HepG2 (cell line): ENCODE data around the gene RNU1-1. TPM values are rescaled to one million over a fixed set of nuclear protein-coding genes. Genes with fewer than 3 reads are reported as not detected.
A peak's percentile ranks its signal among the peaks of the same experiment; 100 is the strongest.

Source experiments
- ADNP ChIP-seq: sonication (generic); formaldehyde crosslinking; IDR thresholded peaks from 2 replicates; pipeline ENCODE4 v1.4.0; 2020; ENCODE audit warnings: missing genetic modification reagents
- ARNT2 ChIP-seq: sonication (generic); formaldehyde crosslinking; IDR thresholded peaks from 2 replicates; pipeline ENCODE4 v1.8.0; 2022; ENCODE audit warnings: mild to moderate bottlenecking, low read depth, missing genetic modification reagents, moderate library complexity
- CREM ChIP-seq, 2 experiments: sonication (generic) in 1 of 2; formaldehyde crosslinking in 1 of 2; IDR thresholded peaks; 2 replicates each; pipeline versions ENCODE4 v1.4.0 to v1.6.1; 2016 to 2020; ENCODE audit warnings: antibody characterized with exemption in 1 of 2, mild to moderate bottlenecking in 1 of 2, missing genetic modification reagents in 1 of 2
- MEIS2 ChIP-seq: sonication (generic); formaldehyde crosslinking; IDR thresholded peaks from 2 replicates; pipeline ENCODE4 v1.9.0; 2021; ENCODE audit warnings: mild to moderate bottlenecking, missing genetic modification reagents
- POLR2G ChIP-seq: fragments of 200-400 bp; formaldehyde crosslinking; IDR thresholded peaks from 2 replicates; pipeline ENCODE4 v1.6.1; 2018; ENCODE audit warnings: mild to moderate bottlenecking, low read depth, low read length, moderate library complexity
- RNF219 ChIP-seq: sonication (generic); formaldehyde crosslinking; IDR thresholded peaks from 2 replicates; pipeline ENCODE4 v1.5.0; 2020; ENCODE audit warnings: mild to moderate bottlenecking, missing genetic modification reagents
- SOX6 ChIP-seq, 2 experiments: fragments of 450-650 bp in 1 of 2; sonication (generic) in 1 of 2; formaldehyde crosslinking in 1 of 2; IDR thresholded peaks; 2 replicates each; pipeline versions ENCODE4 v1.4.0 to v1.6.1; 2017 to 2020; ENCODE audit warnings: antibody characterized with exemption in 1 of 2, mild to moderate bottlenecking in 1 of 2, missing genetic modification reagents in 1 of 2
- SP1 ChIP-seq, 2 experiments: fragments of 450-650 bp in 1 of 2; sonication (generic) in 1 of 2; formaldehyde crosslinking in 1 of 2; IDR thresholded peaks; 2 replicates each; pipeline versions ENCODE4 v1.4.0 to v1.6.1; 2016 to 2020; ENCODE audit warnings: missing genetic modification reagents in 1 of 2
- THAP11 ChIP-seq: IDR thresholded peaks from 2 replicates; pipeline ENCODE4 v1.6.1; 2016; ENCODE audit warnings: missing biosample characterization, missing genetic modification reagents
- YEATS4 ChIP-seq: sonication (generic); formaldehyde crosslinking; IDR thresholded peaks from 2 replicates; pipeline ENCODE4 v1.4.0; 2020; ENCODE audit warnings: missing genetic modification reagents, borderline replicate concordance
- ZMYM4 ChIP-seq: sonication (generic); formaldehyde crosslinking; IDR thresholded peaks from 2 replicates; pipeline ENCODE4 v1.8.1; 2023; ENCODE audit warnings: mild to moderate bottlenecking, missing genetic modification reagents
- ZNF33A ChIP-seq: sonication (generic); formaldehyde crosslinking; IDR thresholded peaks from 2 replicates; pipeline ENCODE4 v1.5.1; 2020; ENCODE audit warnings: missing genetic modification reagents, mild to moderate bottlenecking, moderate library complexity, borderline replicate concordance
- ZNF33B ChIP-seq: sonication (generic); formaldehyde crosslinking; IDR thresholded peaks from 2 replicates; pipeline ENCODE4 v1.5.1; 2020; ENCODE audit warnings: mild to moderate bottlenecking, missing genetic modification reagents
- ZNF557 ChIP-seq: sonication (generic); formaldehyde crosslinking; IDR thresholded peaks from 2 replicates; pipeline ENCODE4 v1.4.0; 2020; ENCODE audit warnings: missing genetic modification reagents
- ZNF652 ChIP-seq: IDR thresholded peaks from 2 replicates; pipeline ENCODE4 v1.6.1; 2016; ENCODE audit warnings: low read depth, borderline replicate concordance
- polyA plus RNA-seq, 8 experiments: library from polyadenylated mRNA; depleted of rRNA in 3 of 8; stranded (reverse) in 7 of 8; unstranded in 1 of 8; fragments of >200 nt; fragmentation: Illumina TruSeq in 4 of 8; extraction: Trizol in 4 of 8; gene quantifications; 2 replicates each; pipeline versions ENCODE4 v1.2.1 to v1.2.3, GENCODE V29; 2011 to 2016; ENCODE audit warnings: low read depth in 4 of 8, missing spikeins in 1 of 8, mixed read lengths in 1 of 8; ENCODE audit not compliant: insufficient read depth in 1 of 8
- total RNA-seq, 5 experiments: library from RNA; depleted of rRNA; stranded (reverse); fragments of >200 nt; fragmentation: Illumina TruSeq; extraction: Trizol; gene quantifications; 2 replicates each; pipeline ENCODE4 v1.2.3, GENCODE V29; 2016; ENCODE audit warnings: low read depth in 1 of 5
- TF ChIP-seq, protein P1 (sequence below): sonication (generic); formaldehyde crosslinking; IDR thresholded peaks from 2 replicates; pipeline ENCODE4 v1.5.0; 2020; ENCODE audit warnings: missing genetic modification reagents
- TF ChIP-seq, protein P2 (sequence below): sonication (generic); formaldehyde crosslinking; IDR thresholded peaks from 2 replicates; pipeline ENCODE4 v1.8.1; 2023; ENCODE audit warnings: mild to moderate bottlenecking, inconsistent platforms, moderate library complexity, missing genetic modification reagents, borderline replicate concordance
- TF ChIP-seq, protein P3 (sequence below): sonication (generic); formaldehyde crosslinking; IDR thresholded peaks from 2 replicates; pipeline ENCODE4 v1.8.0; 2022; ENCODE audit warnings: low read depth, missing genetic modification reagents
- TF ChIP-seq, protein P4 (sequence below): sonication (generic); formaldehyde crosslinking; IDR thresholded peaks from 2 replicates; pipeline ENCODE4 v1.4.0; 2020; ENCODE audit warnings: mild to moderate bottlenecking, missing genetic modification reagents

Gene RNU1-1
- total and polyA plus RNA-seq, 2 of the 13 experiments (the other 11 are each of a cell fraction or from before 2014, with no cell fraction given): under 0.01 to 11,018 TPM

- TF ChIP-seq, protein P1, sequence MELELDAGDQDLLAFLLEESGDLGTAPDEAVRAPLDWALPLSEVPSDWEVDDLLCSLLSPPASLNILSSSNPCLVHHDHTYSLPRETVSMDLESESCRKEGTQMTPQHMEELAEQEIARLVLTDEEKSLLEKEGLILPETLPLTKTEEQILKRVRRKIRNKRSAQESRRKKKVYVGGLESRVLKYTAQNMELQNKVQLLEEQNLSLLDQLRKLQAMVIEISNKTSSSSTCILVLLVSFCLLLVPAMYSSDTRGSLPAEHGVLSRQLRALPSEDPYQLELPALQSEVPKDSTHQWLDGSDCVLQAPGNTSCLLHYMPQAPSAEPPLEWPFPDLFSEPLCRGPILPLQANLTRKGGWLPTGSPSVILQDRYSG: 0 out of 2 replicates have a peak, but pooled peaks have one; percentile 32
- TF ChIP-seq, protein P2, sequence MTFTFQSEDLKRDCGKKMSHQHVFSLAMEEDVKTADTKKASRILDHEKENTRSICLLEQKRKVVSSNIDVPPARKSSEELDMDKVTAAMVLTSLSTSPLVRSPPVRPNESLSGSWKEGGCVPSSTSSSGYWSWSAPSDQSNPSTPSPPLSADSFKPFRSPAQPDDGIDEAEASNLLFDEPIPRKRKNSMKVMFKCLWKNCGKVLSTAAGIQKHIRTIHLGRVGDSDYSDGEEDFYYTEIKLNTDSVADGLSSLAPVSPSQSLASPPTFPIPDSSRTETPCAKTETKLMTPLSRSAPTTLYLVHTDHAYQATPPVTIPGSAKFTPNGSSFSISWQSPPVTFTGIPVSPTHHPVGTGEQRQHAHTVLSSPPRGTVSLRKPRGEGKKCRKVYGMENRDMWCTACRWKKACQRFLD: no peak
- TF ChIP-seq ZNF33A (CRISPR knock-in tag) (no peak), ZNF557 (CRISPR knock-in tag) (0 out of 2 replicates have a peak, but pooled peaks have one; percentile 9), SP1 (IDR thresholded peaks at IDR 0.05) (no peak), SP1 (CRISPR knock-in tag; IDR thresholded peaks at IDR 0.05) (peak; percentile 13; the same call in 1 of the 2 replicates), YEATS4 (peak; percentile 73), ADNP (peak; percentile 83), ZNF652 (no peak), MEIS2 (CRISPR knock-in tag) (peak; percentile 19; the same call in 1 of the 2 replicates), POLR2G (peak; percentile 60; the same call in 1 of the 2 replicates), ARNT2 (peak; percentile 86), ZMYM4 (CRISPR knock-in tag) (peak; percentile 59; the same call in 1 of the 2 replicates), SOX6 (IDR thresholded peaks at IDR 0.05) (no peak), SOX6 (CRISPR knock-in tag; IDR thresholded peaks at IDR 0.05) (peak; percentile 9; the same call in 1 of the 2 replicates), THAP11 (CRISPR knock-in tag) (peak; percentile 69), CREM (IDR thresholded peaks at IDR 0.05) (no peak), CREM (CRISPR knock-in tag; IDR thresholded peaks at IDR 0.05) (no peak), RNF219 (no peak), ZNF33B (CRISPR knock-in tag) (no peak; the same call in 1 of the 2 replicates)
- TF ChIP-seq, protein P3, sequence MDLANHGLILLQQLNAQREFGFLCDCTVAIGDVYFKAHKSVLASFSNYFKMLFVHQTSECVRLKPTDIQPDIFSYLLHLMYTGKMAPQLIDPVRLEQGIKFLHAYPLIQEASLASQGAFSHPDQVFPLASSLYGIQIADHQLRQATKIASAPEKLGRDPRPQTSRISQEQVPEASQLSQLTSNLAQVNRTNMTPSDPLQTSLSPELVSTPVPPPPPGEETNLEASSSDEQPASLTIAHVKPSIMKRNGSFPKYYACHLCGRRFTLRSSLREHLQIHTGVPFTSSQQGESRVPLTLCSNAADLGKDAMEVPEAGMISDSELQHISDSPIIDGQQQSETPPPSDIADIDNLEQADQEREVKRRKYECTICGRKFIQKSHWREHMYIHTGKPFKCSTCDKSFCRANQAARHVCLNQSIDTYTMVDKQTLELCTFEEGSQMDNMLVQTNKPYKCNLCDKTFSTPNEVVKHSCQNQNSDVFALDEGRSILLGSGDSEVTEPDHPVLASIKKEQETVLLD (CRISPR knock-in tag): peak; percentile 97
- TF ChIP-seq, protein P4, sequence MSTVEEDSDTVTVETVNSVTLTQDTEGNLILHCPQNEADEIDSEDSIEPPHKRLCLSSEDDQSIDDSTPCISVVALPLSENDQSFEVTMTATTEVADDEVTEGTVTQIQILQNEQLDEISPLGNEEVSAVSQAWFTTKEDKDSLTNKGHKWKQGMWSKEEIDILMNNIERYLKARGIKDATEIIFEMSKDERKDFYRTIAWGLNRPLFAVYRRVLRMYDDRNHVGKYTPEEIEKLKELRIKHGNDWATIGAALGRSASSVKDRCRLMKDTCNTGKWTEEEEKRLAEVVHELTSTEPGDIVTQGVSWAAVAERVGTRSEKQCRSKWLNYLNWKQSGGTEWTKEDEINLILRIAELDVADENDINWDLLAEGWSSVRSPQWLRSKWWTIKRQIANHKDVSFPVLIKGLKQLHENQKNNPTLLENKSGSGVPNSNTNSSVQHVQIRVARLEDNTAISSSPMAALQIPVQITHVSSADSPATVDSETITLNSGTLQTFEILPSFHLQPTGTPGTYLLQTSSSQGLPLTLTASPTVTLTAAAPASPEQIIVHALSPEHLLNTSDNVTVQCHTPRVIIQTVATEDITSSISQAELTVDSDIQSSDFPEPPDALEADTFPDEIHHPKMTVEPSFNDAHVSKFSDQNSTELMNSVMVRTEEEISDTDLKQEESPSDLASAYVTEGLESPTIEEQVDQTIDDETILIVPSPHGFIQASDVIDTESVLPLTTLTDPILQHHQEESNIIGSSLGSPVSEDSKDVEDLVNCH (CRISPR knock-in tag): no peak
These were observed 15.3 kb downstream of the RNU1-1 start (continued) for GRCh38 chr1:16498573-16499413.
